Skin of body (tissue), 2 donors: ENCODE results near the gene GPRC5B. TPM values are rescaled to one million over a fixed set of nuclear protein-coding genes. Genes with fewer than 3 reads are reported as not detected.

Experiments
- DNase-seq: peaks from one replicate; lab custom pipeline; 2025; lab: John Stamatoyannopoulos, UW
- total RNA-seq: library from RNA; depleted of rRNA; stranded (reverse); fragments of >200 nt; gene quantifications from one replicate; pipeline ENCODE4 v1.2.3, GENCODE V29; 2014

The GPRC5B gene
- total RNA-seq, 1 donor from 2014 or later = 26.1 TPM

DNA sequence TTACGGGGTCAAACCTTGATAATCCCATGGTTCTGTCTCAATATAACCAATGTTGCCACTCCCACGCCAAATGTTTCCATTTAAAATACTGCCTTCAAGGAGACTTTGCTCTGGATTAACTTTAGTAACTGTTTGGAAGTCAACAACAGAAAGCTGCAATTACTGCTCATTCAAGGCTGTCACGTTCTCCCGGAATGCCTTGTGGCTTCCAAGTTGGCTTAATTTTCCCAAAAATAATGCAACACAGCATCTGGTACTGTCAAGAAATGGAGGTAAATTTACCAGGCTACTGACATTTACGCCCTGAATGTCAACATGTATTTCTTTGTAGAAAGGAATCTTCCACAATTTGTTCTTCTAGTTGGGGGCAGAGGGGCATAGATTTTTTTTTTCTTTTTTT is 38.2 kb downstream of the GPRC5B start:
- DNase-seq = peak; percentile 26

DNA sequence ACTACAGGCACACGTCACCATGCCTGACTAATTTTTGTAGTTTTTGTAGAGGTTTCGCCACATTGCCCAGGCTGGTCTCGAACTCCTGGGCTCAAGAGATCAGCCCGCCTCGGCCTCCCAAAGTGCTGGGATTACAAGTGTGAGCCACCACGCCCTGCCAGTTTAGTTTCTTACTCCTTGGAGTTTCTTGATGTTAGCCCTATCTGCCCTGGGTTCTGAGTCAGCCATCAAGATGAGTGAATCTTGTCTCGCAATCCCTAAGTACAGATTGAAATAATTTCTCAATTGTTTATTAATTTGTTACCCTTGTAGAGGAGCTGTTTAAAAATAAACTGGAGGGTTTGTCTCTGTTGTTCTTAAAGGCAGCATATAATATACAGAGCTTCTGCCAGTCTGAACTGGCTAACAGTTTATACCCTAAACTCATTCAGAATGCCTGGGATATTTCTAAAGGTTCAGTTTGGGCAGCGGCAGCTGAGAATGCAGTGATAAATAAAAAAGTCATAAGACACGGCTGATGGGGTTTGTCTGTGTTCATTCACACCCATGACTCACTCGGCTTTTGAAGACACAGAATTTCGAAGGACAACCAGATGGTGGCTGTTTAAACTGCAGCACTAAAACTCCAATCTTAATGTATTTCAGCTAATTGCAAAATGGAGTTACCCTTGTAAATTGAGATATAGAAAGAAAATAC is 39.6 kb downstream of the GPRC5B start:
- DNase-seq = no peak

DNA sequence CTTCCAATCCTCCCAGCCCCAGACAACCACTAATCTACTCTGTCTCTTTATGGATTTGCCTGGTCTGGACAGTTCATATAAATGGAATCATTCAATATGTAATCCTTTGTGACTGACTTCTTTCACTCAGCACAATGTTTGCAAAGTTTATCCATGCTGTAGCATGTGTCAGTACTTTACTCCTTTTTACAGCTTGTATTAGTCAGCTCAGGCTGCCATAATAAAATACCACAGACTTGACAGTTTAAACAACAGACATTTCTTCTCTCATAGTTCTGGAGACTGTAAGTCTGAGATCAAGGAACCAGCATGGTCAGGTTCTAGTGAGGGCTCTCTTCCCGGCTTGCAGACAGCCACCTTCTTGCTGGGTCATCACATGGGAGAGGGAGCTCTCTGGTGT is 41.3 kb downstream of the GPRC5B start:
- DNase-seq = no peak

DNA sequence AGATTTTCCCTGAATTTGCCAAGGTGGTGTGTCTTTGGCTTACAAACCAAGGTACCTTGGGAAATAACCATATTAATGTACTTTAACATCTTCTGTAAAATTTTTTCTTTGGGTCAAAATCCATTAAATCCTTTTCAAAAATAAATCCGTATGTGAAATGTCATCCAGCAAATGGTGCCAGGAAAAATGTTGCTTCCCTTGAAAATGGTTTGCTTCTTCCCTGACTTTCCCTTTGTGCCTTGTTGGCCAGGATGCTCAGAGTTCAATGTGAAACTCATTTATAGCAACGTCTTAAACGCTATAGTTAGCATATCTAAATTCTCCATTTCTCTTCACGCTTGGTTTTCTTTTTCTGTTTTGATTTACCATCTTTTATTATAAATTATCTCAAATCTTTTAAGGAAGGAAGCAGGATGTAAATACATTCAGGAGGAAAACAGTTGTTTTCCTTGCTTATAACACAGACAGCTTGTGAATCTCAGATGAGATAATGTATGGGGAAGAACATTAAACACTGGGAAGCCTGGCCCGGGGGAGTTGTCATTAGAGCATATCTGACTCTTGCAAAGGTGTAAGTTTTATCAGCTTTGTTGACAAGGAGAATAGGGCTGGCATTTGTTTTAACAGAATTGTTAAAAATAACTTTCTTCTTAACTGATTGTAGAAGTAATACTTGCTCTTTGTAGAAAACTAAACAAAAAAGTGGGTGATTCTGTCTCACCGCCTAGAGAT is 42.1 kb downstream of the GPRC5B start:
- peak; percentile 18 for DNase-seq

DNA sequence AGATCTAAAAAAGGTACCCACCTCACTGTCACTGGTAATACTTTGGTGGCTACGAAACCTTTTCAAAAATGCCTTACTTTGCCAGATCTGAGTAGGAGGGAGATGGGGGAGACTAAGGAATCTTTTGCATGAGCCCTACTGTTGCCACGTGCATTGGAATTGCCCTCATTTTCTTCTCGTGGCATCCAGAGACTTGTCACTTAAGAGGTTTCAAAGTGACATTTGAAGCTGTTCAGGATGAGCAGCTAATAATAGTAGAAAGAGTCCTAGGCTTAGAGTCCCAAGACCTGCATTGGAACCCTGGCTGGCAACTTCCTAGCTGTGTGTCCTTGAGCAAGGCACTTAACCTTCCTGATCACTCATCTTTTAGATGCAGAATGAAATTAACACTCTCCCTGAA is 43.5 kb downstream of the GPRC5B start:
- no peak for DNase-seq

DNA sequence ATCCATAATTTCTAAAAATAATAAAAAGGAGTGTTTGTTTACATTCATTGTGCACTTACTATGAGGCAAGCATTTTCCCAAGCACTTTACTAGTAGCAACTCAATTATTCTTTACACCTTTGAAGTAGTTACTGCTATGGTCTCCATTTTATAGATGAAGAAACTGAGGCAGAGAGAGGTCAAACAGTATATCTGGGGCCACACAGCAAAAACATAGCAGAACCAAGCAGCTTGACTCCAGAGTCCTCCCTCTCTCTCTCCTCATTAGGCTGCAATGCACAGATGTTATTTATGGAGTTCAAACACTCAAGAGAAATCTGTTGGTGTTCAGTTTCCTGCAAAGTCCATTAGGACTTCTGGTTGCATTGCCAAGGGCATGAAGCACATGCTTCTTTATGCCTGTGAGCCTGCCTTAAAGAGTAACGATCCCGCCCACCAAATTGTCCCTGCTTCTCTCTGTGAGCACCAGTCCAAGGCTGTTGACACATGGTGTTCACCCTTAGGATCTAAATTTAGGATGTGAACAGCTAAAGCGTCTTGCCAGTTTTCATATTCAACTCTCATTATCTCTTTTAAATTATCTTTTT is 44.0 kb downstream of the GPRC5B start:
- peak; percentile 58 for DNase-seq

DNA sequence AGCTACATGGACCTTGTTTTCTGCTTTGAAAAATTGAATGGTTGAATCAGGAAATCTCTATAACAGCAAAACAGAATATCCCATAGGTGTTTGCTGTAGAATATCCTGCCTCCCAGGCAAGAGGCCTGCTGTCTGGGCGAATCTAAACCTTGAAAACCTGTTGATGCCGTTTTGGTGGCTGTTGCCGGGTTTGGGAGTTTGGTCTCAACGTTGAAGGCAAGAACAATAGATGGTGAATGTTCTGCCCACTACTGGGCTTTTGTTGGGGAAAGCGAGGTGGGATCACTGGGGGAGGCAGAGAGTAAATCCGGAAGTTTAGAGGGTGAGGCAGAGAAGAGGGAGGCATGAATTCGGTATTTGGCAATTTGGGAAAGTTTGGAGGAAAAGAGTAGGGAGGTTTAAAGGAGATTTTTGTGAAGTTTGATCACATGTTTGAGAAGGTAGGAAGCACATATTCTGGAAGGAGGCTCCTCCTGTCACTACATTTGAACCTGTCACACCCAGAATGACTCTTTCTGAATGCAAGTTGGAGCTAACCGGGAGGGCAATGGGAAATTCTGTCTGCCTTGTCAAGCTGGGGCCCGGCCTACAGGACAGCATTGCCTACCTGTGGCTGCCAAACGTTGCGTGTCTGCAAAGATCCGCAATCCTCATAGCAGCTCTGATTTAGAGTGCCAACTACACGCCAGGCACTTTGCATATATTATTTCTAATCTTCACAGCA is 46.5 kb downstream of the GPRC5B start:
- no peak for DNase-seq

DNA sequence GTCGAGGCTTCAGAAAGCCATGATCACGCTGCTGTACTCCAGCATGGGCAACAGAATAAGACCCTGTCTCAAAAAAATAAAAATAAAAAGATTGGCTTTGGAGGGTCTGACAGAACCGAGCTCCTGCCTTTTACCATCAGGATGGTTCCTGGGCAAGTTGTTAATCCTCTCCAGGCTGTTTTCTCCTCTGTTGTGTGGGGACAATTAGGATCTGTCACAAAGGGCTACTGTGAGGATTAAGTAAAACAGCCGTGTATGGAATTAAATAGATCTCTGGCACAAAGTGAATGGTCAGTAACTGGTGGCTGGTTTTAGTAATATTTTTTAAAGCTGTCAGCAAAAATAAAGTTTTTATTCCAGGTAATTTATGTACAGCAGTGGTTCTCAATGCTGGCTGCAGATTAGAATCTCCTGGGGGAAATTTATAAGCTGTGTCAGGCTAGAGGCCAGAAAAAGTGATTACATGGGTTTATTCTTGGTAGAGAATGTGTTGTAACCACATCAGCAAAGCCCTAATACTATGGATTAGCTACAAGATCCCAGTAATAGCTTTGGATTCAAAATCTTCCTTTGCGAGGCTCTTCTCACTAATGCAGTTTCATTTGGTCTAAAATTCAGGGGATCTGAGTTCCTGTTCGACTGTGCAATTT is 47.2 kb downstream of the GPRC5B start:
- DNase-seq = peak; percentile 22

DNA sequence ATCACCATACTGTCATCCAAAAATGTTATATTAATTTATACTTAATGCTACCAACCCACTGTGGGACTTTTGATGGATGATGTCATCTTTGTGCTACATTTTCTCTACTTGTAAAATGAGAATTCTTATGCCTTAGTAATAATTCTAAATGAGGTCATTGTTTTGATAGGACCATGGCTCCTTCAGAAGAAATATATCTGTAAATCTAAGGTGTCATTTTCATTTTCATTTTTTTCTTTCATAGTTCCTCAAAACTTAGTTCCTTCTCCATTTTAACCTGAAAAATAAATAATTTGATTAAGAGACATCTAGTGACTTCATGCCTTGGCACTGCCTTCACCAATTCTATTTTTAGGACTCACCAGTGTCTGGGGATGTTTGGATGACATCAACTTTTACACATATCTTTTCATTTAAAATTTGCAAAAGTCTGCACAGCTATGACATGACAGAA is 48.7 kb downstream of the GPRC5B start:
- peak; percentile 80 for DNase-seq

DNA sequence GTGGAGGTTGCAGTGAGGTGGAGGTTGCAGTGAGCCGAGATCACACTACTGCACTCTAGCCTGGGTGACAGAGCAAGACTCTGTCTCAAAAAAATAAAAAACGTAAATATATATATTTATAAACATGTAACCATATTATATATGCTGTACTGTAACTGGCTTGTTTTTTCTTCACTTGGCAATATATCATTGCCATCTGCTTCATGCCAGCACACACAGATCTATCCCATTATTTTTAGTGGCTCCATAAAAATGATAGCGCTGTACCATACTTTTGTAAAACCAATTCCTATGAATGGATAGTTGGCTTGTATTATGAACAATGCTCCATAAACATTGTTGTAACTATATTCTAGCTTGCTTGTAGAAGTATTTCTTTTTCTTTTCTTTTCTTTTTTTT is 49.5 kb downstream of the GPRC5B start:
- DNase-seq = no peak

DNA sequence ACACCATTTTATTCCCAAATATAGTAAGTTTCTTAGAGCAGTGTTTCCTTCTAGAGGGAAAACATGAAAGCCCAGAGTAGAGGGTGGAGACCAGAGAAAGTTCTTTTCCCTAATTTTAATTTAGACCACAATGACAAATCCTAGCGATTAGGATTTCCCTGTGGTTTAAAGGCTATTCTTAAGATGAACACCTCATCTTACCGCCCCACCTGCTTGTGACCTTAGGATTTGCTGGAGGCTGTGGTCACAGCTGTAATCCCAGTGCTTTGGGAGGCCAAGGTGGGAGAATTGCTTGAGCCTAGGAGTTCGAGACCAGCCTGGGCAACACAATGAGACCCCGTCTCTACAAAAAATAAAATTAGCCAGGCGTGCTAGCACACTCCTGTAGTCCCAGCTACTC is 51.1 kb downstream of the GPRC5B start:
- DNase-seq = no peak

DNA sequence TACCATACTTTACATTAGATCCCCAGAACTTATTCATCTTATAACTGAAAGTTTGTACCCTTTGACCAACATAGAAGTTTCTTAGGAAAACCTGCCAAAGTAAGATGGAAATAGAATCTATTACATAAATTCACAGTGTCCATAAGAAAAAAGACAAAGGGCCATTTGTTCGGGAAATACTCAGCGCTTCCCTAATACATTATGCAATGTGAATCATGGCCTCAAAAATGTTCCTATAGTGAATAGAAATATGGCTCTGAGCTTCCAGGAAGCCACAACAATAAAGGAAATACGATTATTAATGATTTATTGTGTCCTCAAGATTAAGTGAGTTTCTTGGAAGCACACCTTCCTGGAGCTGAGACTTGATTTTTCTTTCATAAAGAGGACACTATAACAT is 51.5 kb downstream of the GPRC5B start:
- no peak for DNase-seq

DNA sequence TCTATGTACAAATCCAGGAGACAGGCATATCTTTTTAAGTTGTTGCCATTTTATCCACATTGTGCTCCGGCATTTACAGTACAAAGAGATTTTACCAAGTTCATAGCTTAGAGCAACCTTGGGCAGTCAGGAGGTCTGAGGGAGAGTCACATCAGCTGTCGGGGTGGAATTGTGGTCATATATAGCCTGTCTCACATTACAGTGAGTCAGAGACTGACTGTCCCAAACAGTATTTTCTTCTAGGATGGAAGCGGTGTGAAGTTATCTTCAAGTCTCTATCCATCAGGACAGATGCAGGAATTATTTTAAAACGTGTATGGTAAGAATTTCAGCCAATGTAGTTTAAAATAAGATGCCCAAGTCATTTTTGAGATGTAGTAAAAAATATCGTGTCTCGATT is 53.0 kb downstream of the GPRC5B start:
- no peak for DNase-seq

DNA sequence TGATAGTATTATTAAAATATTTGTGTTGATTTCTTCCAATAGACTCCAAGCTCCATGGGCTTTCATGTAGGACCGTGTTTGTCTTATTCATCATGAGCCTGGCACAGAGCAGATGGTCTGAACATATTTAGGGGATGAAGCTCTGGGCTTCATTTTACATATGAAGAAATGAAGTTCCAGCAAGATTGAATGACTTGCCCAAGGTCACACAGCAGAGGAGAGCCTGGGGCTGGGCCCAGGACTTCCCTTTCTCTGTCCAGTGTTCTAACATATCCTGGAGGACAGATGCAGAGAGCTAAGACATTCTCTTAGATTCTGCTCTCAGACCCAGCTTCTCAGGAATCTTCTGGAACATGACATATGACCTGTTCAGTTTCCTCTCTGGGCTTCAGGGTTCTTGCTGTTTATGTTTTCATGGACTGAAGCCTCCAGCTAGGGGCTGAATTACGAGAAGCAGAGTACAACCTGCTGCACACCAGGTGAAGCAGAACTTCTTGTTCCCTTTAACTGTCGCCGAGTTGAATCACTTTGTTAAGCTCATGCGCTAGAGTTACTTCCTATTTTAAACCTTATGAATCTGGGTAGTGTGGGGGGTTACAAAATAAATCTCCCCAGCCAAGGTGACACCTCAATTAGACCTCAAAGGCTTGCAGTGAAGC is 53.6 kb downstream of the GPRC5B start:
- DNase-seq = no peak

DNA sequence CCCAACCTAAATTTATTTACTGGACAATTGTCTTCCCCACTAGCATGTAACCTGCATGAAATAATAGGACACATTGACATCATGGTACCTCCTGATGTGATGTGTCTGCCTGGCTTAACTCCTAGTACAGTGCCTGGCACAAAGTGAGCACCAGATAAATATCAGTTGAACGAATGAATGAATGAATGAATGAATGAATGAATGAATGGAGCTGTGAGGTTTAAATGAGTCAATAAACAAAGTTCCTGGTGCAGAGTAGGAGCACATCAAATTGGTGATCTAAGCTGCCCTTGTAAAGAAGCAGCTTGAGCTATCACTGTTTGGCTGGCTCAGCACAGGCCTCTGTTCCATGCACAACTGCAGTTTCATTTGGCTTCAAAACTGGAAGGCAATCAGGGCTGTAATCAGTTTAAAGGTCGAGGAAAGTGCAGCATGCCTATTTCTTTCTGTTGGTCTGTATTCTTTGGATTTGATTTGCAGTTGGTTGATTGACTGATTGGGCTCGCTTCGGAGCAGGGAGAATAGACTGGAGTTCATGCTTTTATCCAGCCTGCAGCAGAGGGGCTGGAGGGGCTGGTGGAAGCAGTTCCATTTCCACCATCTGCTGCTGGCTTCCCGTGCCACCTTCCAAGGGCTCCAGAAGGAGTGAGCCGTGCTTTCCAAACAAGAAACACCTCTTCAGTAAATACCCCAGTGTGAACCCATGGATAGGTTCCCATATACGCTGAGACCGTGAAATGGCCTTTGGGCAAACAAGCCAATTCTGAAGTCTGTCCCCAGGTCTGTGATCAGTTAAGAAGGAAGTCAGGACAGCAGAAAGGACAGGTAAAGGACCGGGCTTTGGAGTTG is 54.6 kb downstream of the GPRC5B start:
- DNase-seq = no peak

DNA sequence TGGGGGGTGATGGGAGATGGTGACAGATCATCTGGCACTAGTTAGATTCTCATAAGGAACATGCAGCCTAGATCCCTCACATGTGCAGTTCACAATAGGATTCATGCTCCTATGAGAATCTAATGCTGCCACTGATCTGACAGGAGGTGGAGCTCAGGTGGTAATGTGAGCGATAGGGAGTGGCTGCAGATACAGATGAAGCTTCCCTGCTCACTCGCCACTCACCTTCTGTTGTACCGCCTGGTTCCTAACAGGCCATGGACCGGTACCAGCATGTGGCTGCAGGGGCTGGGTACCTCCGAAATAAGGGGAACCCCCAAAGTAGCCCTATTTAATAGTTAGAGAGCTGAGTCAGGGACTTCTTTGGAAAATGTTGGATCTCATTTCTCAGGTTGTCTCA is 60.4 kb downstream of the GPRC5B start:
- DNase-seq = no peak

DNA sequence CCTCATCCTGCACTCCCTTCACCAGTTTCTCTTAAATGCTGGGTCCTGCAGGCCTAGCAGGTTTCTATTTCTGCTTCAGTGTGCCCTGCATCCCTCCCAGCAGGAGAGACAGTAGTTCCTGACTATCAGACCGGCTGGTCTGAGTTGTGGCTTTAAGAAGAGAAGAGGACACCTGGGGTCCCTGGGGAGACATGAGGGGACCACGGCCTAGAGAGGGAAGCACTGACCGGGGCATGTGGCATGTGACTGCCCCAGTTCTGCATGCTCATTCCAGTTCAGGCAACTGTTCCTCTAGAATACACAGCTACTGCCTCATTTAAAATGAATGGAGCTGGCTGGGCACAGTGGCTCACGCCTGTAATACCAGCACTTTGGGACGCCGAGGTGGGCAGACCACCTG is 61.3 kb downstream of the GPRC5B start:
- DNase-seq = no peak

DNA sequence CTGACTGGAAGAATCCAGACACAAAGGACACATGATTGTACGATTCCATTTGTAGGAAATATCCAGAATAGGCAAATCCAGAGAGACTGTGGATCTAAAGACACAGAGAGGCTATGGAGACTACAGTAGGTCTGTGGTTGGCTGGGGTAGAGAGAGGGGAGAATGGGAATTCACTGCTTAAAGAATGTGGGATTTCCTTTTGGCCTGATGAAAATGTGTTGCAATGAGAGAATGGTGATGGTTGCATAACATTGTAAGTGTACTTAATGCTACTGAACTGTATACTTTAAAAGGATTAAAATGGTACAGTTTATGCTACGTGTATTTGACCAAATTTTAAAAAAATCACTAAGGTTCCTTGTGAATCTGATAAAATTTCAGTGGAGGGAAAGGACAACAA is 62.1 kb downstream of the GPRC5B start:
- peak; percentile 51 for DNase-seq

DNA sequence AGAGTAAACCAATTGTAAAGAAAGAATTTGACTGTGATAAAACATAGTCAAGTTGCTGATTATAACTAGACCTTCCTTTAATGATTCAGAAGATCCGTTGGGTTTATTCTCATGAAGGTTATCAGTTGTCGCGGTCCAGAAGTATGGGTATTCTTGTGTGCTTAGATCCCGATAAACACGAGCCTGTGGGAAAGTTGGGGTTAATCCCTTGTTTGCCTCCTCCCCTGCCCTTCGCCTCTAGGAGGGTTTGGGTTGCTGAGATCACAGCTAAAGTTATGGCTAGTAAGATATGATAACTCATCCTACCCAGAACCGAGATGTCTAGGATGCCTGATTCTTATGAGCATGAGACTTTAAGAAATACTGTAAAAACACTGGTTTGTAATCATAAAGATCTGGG is 66.8 kb downstream of the GPRC5B start:
- no peak for DNase-seq

DNA sequence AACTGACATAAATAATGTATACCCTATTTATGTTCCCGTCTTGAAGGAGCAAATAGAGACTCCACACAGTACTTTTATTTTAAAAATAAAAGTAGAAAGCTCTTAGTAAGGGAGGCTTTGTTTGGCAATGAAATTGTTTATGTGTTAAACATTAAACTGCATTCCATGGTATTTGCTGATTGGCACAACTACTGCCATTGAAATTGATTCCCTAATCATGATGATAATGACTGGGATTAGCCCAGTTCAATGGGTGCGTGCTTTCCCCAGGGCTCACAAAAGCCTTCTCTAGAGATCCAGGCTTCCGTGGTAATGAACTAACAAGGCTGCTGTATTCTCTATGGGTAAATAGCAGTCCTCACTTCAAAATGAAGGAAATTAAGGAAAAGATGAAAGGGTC is 67.5 kb downstream of the GPRC5B start:
- DNase-seq = no peak
